OCI-LY3 (cell line): ENCODE results near the gene CAMK2B.
A peak's percentile ranks its signal among the peaks of the same experiment; 100 is the strongest.

ENCODE experiments used
- H2AFZ ChIP-seq: fragments of 200-600, 300-600 bp; shearing (Covaris generic); 2 replicates; pipeline ENCODE4 v1.6.0; 2014; ENCODE audit warnings: antibody characterized with exemption, low read depth, low read length
- H3K27ac ChIP-seq: fragments of 200-600, 300-600 bp; sonication (generic); 2 replicates; pipeline ENCODE4 v1.5.1; 2014; ENCODE audit warnings: mild to moderate bottlenecking, low read length, moderate library complexity, mixed read lengths
- H3K27me3 ChIP-seq: fragments of 200-600, 300-600 bp; sonication (generic); 2 replicates; pipeline ENCODE4 v1.6.1; 2014; ENCODE audit warnings: low read depth, low read length, mixed read lengths
- H3K36me3 ChIP-seq: fragments of 200-600, 300-600 bp; sonication (generic); replicated peaks from 2 replicates; pipeline ENCODE3; 2014; ENCODE audit warnings: low read depth, low read length, mixed read lengths
- H3K4me1 ChIP-seq: fragments of 300-600, 200-600 bp; sonication (generic); 2 replicates; pipeline ENCODE4 v1.6.1; 2014; ENCODE audit warnings: low read length, mixed read lengths
- H3K4me2 ChIP-seq: fragments of 200-600, 300-600 bp; sonication (generic); 2 replicates; pipeline ENCODE4 v1.6.1; 2014; ENCODE audit warnings: low read length, mixed read lengths
- H3K4me3 ChIP-seq: fragments of 300-600, 200-600 bp; sonication (generic); 2 replicates; pipeline ENCODE4 v1.5.1; 2014; ENCODE audit warnings: antibody characterized with exemption, mild to moderate bottlenecking, low read length, moderate library complexity
- H3K79me2 ChIP-seq: fragments of 300-600, 200-600 bp; shearing (Covaris generic); 2 replicates; pipeline ENCODE4 v1.6.1; 2014; ENCODE audit warnings: mild to moderate bottlenecking, low read length, mixed read lengths
- H3K9ac ChIP-seq: fragments of 300-600, 200-600 bp; shearing (Covaris generic); 2 replicates; pipeline ENCODE4 v1.6.0; 2014; ENCODE audit warnings: mild to moderate bottlenecking, low read length, moderate library complexity
- H3K9me3 ChIP-seq: fragments of 200-600, 300-600 bp; shearing (Covaris generic); 2 replicates; pipeline ENCODE4 v1.6.1; 2014; ENCODE audit warnings: low read length, mixed read lengths; ENCODE audit not compliant: insufficient read depth
- H4K20me1 ChIP-seq: fragments of 200-600, 300-600 bp; sonication (generic); 2 replicates; pipeline ENCODE4 v1.6.1; 2016; ENCODE audit warnings: low read length, mixed read lengths; ENCODE audit not compliant: insufficient read depth
- EZH2phosphoT487 ChIP-seq: fragments of 200-600 bp; shearing (Covaris generic); IDR thresholded peaks from 2 replicates; pipeline ENCODE4 v1.6.1; 2018; ENCODE audit warnings: antibody characterized with exemption, mixed run types, low read depth
- TF ChIP-seq, protein P1 (sequence below): fragments of 200-600, 300-600 bp; sonication (generic); IDR thresholded peaks from 2 replicates; pipeline ENCODE4 v1.5.1; 2014; ENCODE audit warnings: antibody characterized with exemption, low read length, low read depth

Gene CAMK2B

DNA sequence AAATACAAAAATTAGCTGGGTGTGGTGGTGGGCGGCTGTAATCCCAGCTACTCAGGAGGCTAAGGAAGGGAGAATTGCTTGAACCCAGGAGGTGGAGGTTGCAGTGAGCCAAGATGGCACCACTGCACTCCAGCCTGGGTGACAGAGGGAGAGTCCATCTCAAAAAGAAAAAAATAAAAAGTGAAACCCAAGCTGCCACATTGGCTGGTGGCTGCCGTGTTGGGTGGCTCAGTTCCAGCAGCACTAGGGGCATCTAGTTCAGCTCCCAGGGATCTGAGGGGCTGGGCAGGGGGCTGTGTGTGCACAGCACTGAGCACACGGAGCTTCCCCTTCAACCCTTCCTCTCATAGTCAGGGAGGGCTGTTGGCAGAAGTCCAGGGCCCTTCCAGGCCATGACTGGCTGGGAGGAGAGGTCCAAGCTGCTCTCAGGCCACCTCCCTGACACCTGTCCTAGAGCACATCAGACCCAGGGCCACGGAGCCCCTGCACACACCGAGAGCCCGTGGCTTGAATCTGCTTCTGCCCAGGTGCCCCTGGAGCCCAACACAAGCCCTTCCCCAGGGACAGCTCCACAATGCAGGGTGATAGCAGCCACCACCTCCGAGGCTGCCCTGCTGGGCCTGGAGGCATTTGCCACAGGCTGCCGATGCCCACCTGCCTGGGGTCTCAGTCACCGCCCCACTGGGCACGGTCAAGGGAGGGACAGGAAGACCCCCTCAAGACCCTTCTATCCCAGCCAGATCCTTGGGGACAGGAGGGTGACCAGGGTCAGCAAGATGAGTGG is 77.3 kb downstream of the CAMK2B start:
- H3K27me3 ChIP-seq: no peaks in the 10 kb centered on the region
- no peak overlapping the region for H3K4me2 ChIP-seq
- no peak overlapping the region for H2AFZ ChIP-seq
- H3K4me1 ChIP-seq: no peaks in the 10 kb centered on the region
- no peak for TF ChIP-seq EZH2phosphoT487
- TF ChIP-seq, protein P1, sequence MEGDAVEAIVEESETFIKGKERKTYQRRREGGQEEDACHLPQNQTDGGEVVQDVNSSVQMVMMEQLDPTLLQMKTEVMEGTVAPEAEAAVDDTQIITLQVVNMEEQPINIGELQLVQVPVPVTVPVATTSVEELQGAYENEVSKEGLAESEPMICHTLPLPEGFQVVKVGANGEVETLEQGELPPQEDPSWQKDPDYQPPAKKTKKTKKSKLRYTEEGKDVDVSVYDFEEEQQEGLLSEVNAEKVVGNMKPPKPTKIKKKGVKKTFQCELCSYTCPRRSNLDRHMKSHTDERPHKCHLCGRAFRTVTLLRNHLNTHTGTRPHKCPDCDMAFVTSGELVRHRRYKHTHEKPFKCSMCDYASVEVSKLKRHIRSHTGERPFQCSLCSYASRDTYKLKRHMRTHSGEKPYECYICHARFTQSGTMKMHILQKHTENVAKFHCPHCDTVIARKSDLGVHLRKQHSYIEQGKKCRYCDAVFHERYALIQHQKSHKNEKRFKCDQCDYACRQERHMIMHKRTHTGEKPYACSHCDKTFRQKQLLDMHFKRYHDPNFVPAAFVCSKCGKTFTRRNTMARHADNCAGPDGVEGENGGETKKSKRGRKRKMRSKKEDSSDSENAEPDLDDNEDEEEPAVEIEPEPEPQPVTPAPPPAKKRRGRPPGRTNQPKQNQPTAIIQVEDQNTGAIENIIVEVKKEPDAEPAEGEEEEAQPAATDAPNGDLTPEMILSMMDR: no peak
- no peaks in the 10 kb centered on the region for H3K9me3 ChIP-seq
- H4K20me1 ChIP-seq: no peaks in the 10 kb centered on the region
- H3K79me2 ChIP-seq: no peaks in the 10 kb centered on the region
- H3K27ac ChIP-seq: no peak overlapping the region
- H3K9ac ChIP-seq: no peak overlapping the region
- no peak overlapping the region for H3K4me3 ChIP-seq
- H3K36me3 ChIP-seq: no peaks in the 10 kb centered on the region

DNA sequence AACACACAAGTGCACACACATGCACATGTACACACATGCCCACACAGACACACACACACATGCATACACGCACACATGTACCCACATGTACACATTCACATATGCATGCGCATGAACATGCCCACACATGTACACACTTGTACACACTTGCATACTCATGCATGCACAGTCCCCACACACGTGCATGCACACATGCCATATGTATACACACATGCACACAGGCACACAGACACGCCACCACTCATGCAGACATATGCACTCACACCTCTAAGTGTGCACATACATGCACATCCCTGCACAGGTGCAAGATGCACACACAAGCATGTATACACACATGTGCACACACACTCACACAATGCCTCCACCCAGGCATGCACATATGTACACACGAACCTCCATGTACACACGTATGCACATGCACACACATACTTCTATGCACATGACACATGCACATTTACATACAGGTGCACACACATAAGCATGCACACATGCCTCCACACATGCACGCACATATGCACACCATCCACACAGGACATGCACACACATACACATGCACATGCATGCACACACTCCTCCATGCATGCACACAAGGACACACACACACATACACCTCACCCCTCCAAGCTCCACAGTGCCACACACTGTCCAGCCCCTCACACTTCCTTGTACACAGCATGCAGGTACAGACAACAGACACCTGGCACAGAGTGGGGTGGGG is 78.8 kb downstream of the CAMK2B start:
- Histone ChIP-seq H3K4me2 (no peak overlapping the region), H3K4me3 (no peak overlapping the region), H3K27me3 (no peaks in the 10 kb centered on the region), H3K27ac (no peak overlapping the region), H3K79me2 (no peaks in the 10 kb centered on the region), H3K4me1 (no peaks in the 10 kb centered on the region; the same call in 1 of the 2 replicates), H2AFZ (no peak overlapping the region), H3K9ac (no peak overlapping the region), H4K20me1 (no peaks in the 10 kb centered on the region), H3K9me3 (no peaks in the 10 kb centered on the region), H3K36me3 (no peaks in the 10 kb centered on the region)
- no peak for TF ChIP-seq EZH2phosphoT487
- TF ChIP-seq, protein P1: no peak

DNA sequence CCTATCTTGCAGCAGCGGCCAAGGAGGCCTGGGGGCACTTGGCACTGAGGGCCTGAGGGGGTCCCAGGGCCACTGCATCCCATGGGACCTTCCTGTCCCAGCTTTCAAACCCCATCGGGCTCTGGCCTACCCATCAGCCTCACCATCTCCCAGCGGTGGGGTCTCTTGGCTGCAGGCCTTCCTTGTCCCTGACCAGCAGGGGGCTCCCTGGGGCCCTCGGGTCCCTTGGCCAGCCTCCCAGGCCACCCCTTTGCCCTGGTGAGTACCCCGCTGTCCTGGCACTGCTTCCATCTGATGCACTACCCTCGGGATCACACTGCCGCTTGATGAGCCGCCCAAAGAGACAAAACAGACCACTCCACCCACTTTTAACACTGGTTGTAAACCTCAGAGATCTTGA is 81.1 kb downstream of the CAMK2B start:
- TF ChIP-seq, protein P1: peak; percentile 65
- TF ChIP-seq EZH2phosphoT487: no peak
- Histone ChIP-seq H3K79me2 (no peaks in the 10 kb centered on the region), H3K9ac (no peak overlapping the region), H3K4me3 (no peak overlapping the region), H3K4me1 (peaks cover 4% of the 10 kb centered on the region), H3K27ac (no peak overlapping the region), H3K36me3 (no peaks in the 10 kb centered on the region), H3K9me3 (no peaks in the 10 kb centered on the region), H2AFZ (no peak overlapping the region), H3K27me3 (no peaks in the 10 kb centered on the region), H4K20me1 (no peaks in the 10 kb centered on the region), H3K4me2 (no peak overlapping the region)

DNA sequence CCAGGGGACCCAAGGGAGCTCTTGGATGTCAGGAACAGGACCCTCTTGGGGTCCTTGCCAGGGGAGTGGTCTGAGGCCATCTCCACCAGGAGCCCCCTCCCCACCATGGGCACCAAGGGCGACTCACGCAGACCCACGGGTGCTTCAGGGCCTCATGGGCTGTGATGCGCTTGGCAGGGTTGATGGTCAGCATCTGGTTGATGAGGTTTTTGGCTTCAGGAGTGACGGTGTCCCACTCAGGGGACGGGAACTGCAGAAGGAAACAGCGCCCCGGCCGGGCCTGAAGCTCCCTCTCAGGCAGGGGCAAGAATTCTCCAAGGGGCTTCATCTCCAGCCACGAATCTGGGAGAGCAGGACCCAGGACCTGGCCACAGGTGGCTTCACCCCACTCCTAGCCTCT is 83.3 kb downstream of the CAMK2B start:
- no peaks in the 10 kb centered on the region for H3K79me2 ChIP-seq
- H3K27ac ChIP-seq: no peak overlapping the region
- no peak for TF ChIP-seq EZH2phosphoT487
- TF ChIP-seq, protein P1: no peak
- H3K4me2 ChIP-seq: no peak overlapping the region
- no peaks in the 10 kb centered on the region for H3K36me3 ChIP-seq
- H3K9ac ChIP-seq: no peak overlapping the region
- H3K4me1 ChIP-seq: peaks cover 4% of the 10 kb centered on the region
- no peaks in the 10 kb centered on the region for H4K20me1 ChIP-seq
- no peak overlapping the region for H3K4me3 ChIP-seq
- H3K27me3 ChIP-seq: no peaks in the 10 kb centered on the region
- no peaks in the 10 kb centered on the region for H3K9me3 ChIP-seq
- no peak overlapping the region for H2AFZ ChIP-seq
